Fibroblast of skin of back (primary cell): ENCODE results near the gene SLC45A1.

ENCODE experiments used
- DNase-seq: peaks from one replicate; pipeline ENCODE4 v3.0.0-alpha.2; 2013

The SLC45A1 gene

GRCh38 chr1:8337776-8338525 lies 20.0 kb downstream of the SLC45A1 start:
- DNase-seq: no peak

GRCh38 chr1:8338526-8339202 lies 20.8 kb downstream of the SLC45A1 start:
- DNase-seq: no peak

GRCh38 chr1:8339203-8339600 lies 21.3 kb downstream of the SLC45A1 start:
- no peak for DNase-seq

DNA sequence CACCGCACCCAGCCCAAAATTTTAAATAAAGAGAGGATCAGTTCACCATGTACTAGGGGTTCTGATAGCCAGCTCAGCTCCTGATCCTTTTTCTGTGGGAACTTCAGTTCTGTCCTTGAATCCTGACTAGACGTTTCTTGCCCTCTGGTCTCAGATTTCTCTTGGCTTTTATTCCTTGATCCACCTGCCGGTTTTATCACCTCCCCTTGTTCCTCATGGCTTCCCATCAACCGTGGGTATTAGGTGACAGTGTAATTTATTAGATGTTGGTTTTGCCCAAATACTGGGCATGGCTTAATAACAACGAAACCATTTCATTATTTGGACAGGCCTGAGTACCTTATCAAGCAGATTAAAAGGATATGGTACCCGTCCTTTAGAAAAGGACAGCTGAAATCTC lies 22.5 kb downstream of the SLC45A1 start:
- DNase-seq: no peak

GRCh38 chr1:8342325-8342724 lies 24.4 kb downstream of the SLC45A1 start:
- DNase-seq: peak; percentile 80

DNA sequence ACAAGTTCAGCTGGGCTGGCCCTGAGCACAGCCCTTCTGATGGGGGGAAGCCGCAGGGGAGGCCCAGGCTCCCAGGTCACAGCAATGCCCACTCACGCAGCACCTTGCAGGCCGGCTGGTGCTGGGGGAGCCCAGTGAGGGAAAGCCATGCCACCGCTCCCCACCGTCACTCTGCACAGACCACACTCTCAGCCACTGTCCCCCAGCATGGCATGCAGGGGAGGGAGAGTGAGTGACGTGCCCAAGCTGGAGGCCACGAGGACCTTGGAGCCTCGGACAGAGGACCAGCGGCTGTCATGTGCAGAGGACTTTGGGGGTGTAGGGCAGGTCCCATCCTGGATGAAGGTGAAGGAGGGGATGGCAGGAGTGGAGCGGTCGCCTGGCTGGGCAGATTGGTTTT lies 25.1 kb downstream of the SLC45A1 start:
- no peak for DNase-seq

- peak; percentile 98 for DNase-seq
Observed at GRCh38 chr1:8343464-8344001, 25.6 kb downstream of the SLC45A1 start.

DNA sequence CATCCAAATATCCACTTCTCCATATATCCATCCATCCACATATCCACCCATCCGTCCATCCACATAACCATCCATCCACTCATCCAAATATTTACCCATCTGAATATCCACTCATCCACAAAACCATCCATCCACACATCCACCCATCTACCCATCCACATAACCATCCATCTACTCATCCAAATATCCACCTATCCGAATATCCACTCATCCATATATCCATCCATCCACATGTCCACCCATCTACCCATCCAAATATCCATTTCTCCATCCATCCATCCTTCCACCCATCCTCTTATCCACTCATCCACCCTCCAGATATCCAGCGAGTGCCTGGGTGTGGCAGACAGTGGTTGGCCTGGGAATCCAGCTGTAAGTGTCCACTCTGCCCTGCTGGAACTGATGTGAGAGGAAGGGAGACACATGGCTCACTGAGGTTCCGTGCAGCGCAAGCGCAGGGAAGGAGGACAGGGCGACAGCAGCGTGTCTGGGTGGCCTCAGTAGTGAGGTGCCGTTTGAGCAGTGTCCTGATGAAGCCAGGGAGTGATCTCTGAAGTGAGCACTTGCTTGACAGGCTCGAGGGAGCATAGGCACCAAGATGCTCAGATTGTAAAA lies 27.1 kb downstream of the SLC45A1 start:
- DNase-seq: no peak

DNA sequence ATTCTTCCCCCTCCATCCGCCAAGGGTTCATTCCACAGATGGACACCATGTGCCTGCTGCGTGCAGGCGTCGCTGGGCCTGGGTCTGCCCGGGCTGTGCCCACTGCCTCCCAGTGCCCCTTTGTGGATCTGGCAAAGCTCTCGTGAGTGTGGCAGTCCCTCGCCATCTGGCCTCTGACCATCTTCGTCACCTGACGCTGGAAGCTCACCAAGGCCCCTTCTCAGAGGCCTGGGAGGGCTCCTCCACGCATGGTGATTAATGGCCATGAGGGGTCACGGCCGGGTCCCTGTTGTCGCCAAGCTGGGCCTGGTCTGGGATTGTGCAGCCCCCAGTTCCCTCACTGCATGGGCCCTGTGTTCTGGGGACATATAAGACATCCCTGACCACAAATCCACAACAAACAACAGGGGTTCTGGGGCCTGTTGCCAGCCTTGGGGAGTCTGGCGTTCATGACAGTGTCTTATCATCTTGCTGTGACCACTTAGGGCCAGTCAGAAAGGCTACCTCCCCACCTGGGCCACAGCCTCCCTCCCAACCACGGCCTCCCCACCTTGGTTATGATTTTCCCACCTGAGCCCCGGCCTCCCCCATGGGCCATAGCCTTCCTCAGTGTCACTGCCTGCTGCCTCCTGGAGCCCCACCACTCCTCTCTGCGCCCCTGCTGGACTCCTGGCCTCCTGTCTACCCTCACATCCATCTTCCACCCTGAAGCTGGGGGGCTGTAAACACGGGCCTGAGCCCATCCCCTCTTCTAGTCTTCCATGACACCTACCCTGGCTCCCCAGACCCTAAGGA lies 27.9 kb downstream of the SLC45A1 start:
- no peak for DNase-seq

DNA sequence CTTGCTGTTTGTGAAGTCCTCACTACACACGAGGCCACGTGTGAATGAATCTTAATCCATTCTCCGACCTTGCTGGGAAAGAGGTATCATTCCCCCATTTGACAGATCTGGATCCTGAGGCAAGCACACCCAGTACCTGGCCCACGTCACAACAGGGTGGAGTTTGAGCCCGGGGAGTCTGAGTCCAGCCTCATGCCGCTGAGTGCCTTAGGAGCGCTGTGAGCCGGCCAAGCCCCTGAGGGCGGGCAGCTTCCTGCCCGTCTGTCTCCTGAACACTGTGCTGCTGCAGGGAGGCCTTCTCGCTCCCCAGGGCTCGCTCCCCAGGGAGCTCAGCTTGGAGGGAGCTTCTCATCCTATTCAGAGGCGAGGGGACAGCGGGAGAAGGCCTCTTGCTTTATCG lies 29.7 kb downstream of the SLC45A1 start:
- DNase-seq: peak; percentile 27

DNA sequence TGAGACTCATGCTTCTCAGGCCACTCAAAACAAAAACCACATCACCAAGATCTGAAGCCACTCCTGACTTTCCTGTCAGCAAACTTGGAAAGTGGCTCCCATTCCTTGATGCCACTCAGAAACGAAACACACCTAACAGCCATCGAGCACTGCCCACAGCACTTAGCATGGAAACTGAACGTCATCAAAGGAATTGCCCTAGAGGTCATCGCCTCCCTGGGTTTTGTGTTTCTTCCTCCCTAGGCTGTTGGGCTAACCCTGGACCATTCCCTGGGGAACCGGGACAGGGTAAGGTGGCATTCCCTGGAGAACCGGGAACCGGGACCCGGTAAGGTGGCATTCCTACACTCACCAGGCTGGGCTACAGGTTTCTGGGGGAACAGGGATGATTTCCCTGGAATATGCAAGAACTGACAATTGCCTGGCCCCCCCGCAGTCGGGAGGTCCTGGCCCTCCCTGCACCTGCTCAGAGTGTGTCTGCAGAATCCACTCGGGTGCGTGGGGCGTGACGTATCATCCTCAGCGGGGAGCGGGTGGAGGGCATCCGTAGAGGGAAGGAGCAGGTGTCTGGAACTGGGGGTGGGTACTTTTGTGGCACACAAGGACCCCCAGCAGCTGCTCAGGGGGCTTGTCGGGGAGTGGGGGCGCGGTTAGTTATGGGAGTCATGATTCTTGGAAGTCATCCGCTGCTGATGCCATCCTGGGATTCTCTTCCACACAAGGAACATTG lies 30.3 kb downstream of the SLC45A1 start:
- DNase-seq: no peak

GRCh38 chr1:8348777-8349472 lies 31.0 kb downstream of the SLC45A1 start:
- peak; percentile 58 for DNase-seq

DNA sequence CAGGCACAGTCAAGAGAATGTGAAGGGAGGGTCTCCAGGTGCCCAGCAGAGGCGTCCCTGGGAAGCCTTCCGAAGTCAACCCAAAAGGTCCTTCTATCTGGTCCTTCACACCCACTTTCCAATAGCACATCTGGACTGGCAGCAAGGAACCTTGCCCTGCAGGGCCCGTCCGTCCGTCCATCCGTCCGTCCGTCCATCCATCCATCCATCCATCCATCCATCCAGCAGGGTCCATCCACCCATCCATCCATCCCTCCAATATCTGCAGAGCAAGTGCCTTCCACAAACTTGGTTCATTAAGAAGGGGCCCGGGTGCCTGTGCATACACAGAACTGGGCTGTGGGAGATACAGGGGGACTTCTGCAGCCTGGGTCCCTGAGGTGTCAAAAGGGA lies 31.6 kb downstream of the SLC45A1 start:
- DNase-seq: no peak

GRCh38 chr1:8349961-8350360 lies 32.0 kb downstream of the SLC45A1 start:
- peak; percentile 55 for DNase-seq

GRCh38 chr1:8350914-8351684 lies 33.2 kb downstream of the SLC45A1 start:
- DNase-seq: no peak

- DNase-seq: peak; percentile 30
Observed at GRCh38 chr1:8351693-8352470, 34.0 kb downstream of the SLC45A1 start.

DNA sequence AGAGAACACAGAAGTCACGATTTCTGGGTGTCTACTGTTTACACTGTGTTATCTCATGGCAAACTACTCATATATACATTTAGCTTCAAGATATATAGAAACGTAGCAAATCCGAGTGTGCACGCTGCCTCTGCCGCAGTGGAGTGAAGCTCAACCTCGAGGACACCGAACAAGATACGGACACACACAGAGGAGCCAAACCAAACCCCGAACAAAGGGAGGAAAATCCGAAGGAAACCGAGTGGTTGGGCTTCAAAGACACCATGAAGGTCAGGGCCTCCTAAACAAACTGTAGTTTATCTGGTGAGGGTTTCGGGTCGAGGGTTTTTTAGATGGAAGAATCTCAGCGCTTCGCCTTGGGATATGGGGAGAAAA lies 34.5 kb downstream of the SLC45A1 start:
- no peak for DNase-seq

DNA sequence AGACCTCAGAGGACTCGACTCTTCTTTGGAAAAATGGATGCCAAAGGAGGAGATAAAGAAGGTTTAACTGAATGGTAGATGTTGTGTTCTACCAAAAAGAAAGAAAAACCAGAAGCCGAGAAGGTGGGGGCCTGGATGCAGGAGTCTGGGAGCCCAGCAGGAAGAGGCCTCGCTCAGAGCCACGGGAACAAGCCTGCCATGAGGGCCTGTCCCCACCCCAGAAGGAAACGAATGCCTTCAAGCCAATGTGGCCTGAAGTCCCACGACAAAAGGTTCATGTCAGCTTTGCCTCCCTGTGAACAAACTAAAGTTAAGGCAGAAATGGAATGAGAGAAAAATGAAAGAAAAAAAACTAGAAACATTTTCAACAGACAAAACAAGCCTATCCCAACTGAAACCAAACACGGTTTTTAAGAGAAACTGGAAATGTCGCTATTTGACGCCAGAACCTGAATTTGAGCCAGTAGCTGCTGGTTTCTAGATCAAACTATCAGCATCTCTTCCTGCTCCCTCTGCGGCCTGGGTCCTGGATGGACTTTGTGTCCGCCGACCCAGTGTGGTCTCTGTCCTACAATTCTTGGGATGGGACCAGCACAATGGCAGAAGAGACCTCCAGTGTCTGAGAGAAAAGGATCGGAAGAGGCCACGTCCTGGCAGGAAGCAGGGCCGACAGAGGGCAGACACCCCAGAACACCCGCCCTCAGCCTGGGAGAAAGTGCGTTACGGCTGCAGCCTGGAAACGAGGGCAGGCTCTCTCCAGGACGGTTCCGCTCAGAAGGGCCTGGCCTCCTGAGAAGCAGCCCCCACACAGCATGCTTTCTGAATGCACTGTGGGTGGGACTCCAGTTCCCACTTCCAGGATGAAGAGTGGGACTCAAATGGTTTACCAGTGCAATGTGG lies 35.2 kb downstream of the SLC45A1 start:
- no peak for DNase-seq

- DNase-seq: no peak
Observed at GRCh38 chr1:8354038-8354437, 36.1 kb downstream of the SLC45A1 start.
